ENCODE data around the gene SPRYD4. TPM values are rescaled to one million over a fixed set of nuclear protein-coding genes. Genes with fewer than 3 reads are reported as not detected.

SPRYD4 gene
- 7.4 and 8.0 TPM in 2 replicates for total RNA-seq
- total RNA-seq (2013): 3.8 TPM
- polyA plus RNA-seq: 3.7 and 4.2 TPM in 2 replicates
- polyA minus RNA-seq: 2.8 and 3.4 TPM in 2 replicates

DNA sequence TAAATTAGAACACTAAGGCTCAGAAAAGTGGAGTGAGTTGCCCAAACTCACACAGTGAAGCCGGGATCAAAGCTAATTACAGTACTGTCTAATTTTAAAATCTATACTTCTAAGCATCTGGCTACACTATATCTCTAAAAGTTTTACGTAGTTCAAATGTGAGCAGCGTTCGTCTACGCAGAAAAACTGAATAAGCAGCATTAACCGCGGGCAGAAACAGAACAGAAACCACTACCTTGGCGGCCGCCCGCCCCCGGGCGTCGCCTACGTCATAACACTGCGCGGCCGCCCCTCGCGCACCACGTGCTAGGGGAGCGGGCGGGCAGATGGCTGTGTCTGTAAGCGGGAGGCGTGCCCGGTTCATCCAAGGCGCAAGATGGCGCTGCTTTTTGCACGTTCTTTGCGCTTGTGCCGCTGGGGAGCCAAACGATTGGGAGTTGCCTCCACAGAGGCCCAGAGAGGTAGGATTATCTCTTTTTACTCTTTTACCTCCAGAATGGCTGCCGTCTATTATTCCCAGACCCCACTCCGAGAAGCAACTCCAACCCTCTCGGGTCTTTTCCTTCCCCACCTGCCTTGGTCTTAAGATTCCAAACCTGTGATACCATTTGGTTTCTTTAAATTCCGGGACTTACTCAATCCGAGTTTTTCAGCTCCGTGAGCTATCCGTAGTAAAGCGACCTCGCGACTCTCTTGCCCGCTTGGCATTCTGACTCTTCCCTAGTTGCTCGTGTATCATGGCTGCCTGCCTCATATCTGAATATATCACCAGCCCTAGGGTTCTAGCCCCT, at the start of gene SPRYD4:
SPRYD4 (plus strand) TSS at position 363 of the 791 bp plus-strand sequence; CDS start at position 377, 14 bp downstream.
- peak within 1 kb of the TSS; percentile 91 to 100 (median 96) for H3K4me3 ChIP-seq (ENCODE audit: control extremely low read depth in 1 of 5, extremely low read depth in 1 of 5, insufficient read depth in 1 of 5, low read depth in 2 of 5, low read length in 4 of 5)
- H3K27me3 Mint-ChIP-seq: no peaks in the 10 kb centered on the region
- intact Hi-C loops (cut with micrococcal nuclease): loop anchor here (1.0 to 5.0 kb wide), 11 partner anchors 19 to 726 kb away; partner anchors contain the start of genes CS, GDF11, GLS2 and PAN2
- peak within 1 kb of the TSS; percentile 93 for H3K4me3 Mint-ChIP-seq
- peak; percentile 97 for DNase-seq
- H4K20me1 ChIP-seq (ENCODE audit: control insufficient read depth, insufficient read depth, low read length, poor library complexity, severe bottlenecking): no peaks in the 10 kb centered on the region
- under 1% methylated on average over 43 of the region's 43 CpGs for WGBS (ENCODE audit: insufficient coverage)
- ChIA-PET CTCF (interaction anchor here (0.6 to 2.1 kb wide), 6 partner anchors 19 to 279 kb away, joined by 3 to 7 read pairs (median 3); partner anchors contain the start of genes ANKRD52, SMARCC2, STAT2 and TIMELESS), POLR2A (interaction anchor here (0.7 to 1.2 kb wide), 6 partner anchors 11 to 350 kb away, joined by 3 to 8 read pairs (median 4); partner anchors contain the start of gene CNPY2)
- no peaks in the 10 kb centered on the region for H3K9me3 ChIP-seq (ENCODE audit: control extremely low read depth in 1 of 3, control insufficient read depth in 2 of 3, insufficient read depth in 1 of 3, low read length in 2 of 3)
- TF ChIP-seq CTCF (IDR thresholded peaks at IDR 0.05): peak; percentile 30
- TF ChIP-seq EZH2 (IDR thresholded peaks at IDR 0.05; ENCODE audit: borderline replicate concordance, insufficient read depth, low read depth, low read length, poor library complexity, severe bottlenecking): no peak
- peak within 1 kb of the TSS; percentile 97 for H3K9ac ChIP-seq (ENCODE audit: low read length)
- H3K27ac Mint-ChIP-seq: peak within 1 kb of the TSS; percentile 98
- peak; percentile 93 for ATAC-seq (ENCODE audit: low read depth)
- peak within 1 kb of the TSS; percentile 86 to 87 for H3K27ac ChIP-seq (ENCODE audit: low read length in 2 of 2)
- H3K79me2 ChIP-seq (ENCODE audit: control insufficient read depth, insufficient read depth, low read length): peaks cover 23% of the 10 kb centered on the region
- H3K4me1 ChIP-seq (ENCODE audit: control insufficient read depth in 2 of 2, insufficient read depth in 2 of 2, low read length in 2 of 2): peaks cover 12 to 28% of the 10 kb centered on the region in 2 donors
- H3K4me1 Mint-ChIP-seq: peaks cover 28% of the 10 kb centered on the region
- peaks cover 0 to 7% of the 10 kb centered on the region in 2 experiments for H3K36me3 ChIP-seq (replicated peaks in 1 of 2; ENCODE audit: control extremely low read depth in 1 of 2, control insufficient read depth in 1 of 2, extremely low read depth in 1 of 2, insufficient read depth in 2 of 2, low read length in 1 of 2)
- peak within 1 kb of the TSS; percentile 82 for H3K4me2 ChIP-seq (replicated peaks; ENCODE audit: low read depth, low read length, poor library complexity, severe bottlenecking)
- H3K27me3 ChIP-seq (replicated peaks in 1 of 4; ENCODE audit: control extremely low read depth in 1 of 4, control insufficient read depth in 3 of 4, insufficient read depth in 4 of 4, low read length in 3 of 4): no peaks in the 10 kb centered on the region
- H2AFZ ChIP-seq (ENCODE audit: insufficient read depth, low read depth, low read length, poor library complexity, severe bottlenecking): peak within 1 kb of the TSS; percentile 99
- no peaks in the 10 kb centered on the region for H3K9me3 Mint-ChIP-seq (ENCODE audit: insufficient read depth)

DNA sequence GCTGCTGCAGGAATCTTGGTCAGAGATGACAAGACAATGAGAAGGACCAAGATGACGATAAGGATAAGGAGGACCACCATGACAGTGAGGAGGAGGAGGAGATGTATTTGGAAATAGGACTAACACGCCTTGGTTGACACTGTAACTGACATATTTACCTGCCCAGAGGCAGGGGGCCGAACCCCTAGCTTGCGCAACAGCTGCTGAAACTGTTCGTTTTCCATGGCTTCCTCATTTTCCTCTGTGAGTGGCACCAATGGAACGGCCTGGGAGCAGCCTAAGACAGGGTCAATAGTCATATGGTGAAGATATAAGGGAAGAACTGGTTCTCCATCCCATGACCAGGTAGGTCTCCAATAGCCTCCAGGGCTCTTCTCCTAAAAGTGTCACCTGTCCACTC, 48.0 kb upstream of the SPRYD4 start:
- no peak for DNase-seq
- Histone ChIP-seq H4K20me1 (ENCODE audit: control insufficient read depth, insufficient read depth, low read length, poor library complexity, severe bottlenecking) (no peaks in the 10 kb centered on the region), H3K27me3 (replicated peaks in 1 of 4; ENCODE audit: control extremely low read depth in 1 of 4, control insufficient read depth in 3 of 4, insufficient read depth in 4 of 4, low read length in 3 of 4) (no peaks in the 10 kb centered on the region), H3K27ac (ENCODE audit: low read length in 2 of 2) (no peak overlapping the region), H3K9me3 (ENCODE audit: control extremely low read depth in 1 of 3, control insufficient read depth in 2 of 3, insufficient read depth in 1 of 3, low read length in 2 of 3) (no peaks in the 10 kb centered on the region), H3K79me2 (ENCODE audit: control insufficient read depth, insufficient read depth, low read length) (no peaks in the 10 kb centered on the region), H2AFZ (ENCODE audit: insufficient read depth, low read depth, low read length, poor library complexity, severe bottlenecking) (no peak overlapping the region), H3K9ac (ENCODE audit: low read length) (no peak overlapping the region), H3K4me1 (ENCODE audit: control insufficient read depth in 2 of 2, insufficient read depth in 2 of 2, low read length in 2 of 2) (no peaks in the 10 kb centered on the region), H3K36me3 (replicated peaks in 1 of 2; ENCODE audit: control extremely low read depth in 1 of 2, control insufficient read depth in 1 of 2, extremely low read depth in 1 of 2, insufficient read depth in 2 of 2, low read length in 1 of 2) (peaks cover 0 to 70% of the 10 kb centered on the region in 2 experiments), H3K4me3 (ENCODE audit: control extremely low read depth in 1 of 5, extremely low read depth in 1 of 5, insufficient read depth in 1 of 5, low read depth in 2 of 5, low read length in 4 of 5) (no peak overlapping the region), H3K4me2 (replicated peaks; ENCODE audit: low read depth, low read length, poor library complexity, severe bottlenecking) (no peak overlapping the region)
- Mint-ChIP-seq H3K27ac (no peak overlapping the region), H3K9me3 (ENCODE audit: insufficient read depth) (no peaks in the 10 kb centered on the region), H3K4me1 (no peaks in the 10 kb centered on the region), H3K4me3 (no peak overlapping the region), H3K27me3 (no peaks in the 10 kb centered on the region)
- 99% methylated on average over 5 of the region's 6 CpGs for WGBS (ENCODE audit: insufficient coverage)
- TF ChIP-seq EZH2 (IDR thresholded peaks at IDR 0.05; ENCODE audit: borderline replicate concordance, insufficient read depth, low read depth, low read length, poor library complexity, severe bottlenecking): no peak
- no peak for TF ChIP-seq CTCF (IDR thresholded peaks at IDR 0.05)
- POLR2A ChIA-PET: no interaction called here
- intact Hi-C loops (cut with micrococcal nuclease): no loop called here
- no peak for ATAC-seq (ENCODE audit: low read depth)
- CTCF ChIA-PET: no interaction called here
